Ovary (tissue), 3 donors: ENCODE results near the gene GABRR2.
"Not testable (repeated sequence)": the region's sequence is repeated elsewhere in the genome, so short reads cannot be mapped to it uniquely, and the experiment has no call there.

Source experiments
- EP300 ChIP-seq: sonication (generic); formaldehyde crosslinking; IDR thresholded peaks from one replicate; pipeline ENCODE4 v1.6.1; 2017; ENCODE audit warnings: antibody characterized with exemption
- POLR2A ChIP-seq: fragments of 450-650 bp; IDR thresholded peaks from one replicate; pipeline ENCODE4 v1.6.1; 2017; ENCODE audit warnings: antibody characterized with exemption, mild to moderate bottlenecking, moderate library complexity
- TF ChIP-seq, protein P1 (sequence below), 3 donors: fragments of 450-650 bp in 2 of 3; fragments of 200-600 bp in 1 of 3; IDR thresholded peaks; one replicate each; pipeline versions ENCODE4 v1.5.1 to v1.8.0; 2016 to 2022; ENCODE audit warnings: antibody characterized with exemption in 3 of 3, mild to moderate bottlenecking in 1 of 3
- donor health status: DM: no; HTN: no; CAD: no.

DNA sequence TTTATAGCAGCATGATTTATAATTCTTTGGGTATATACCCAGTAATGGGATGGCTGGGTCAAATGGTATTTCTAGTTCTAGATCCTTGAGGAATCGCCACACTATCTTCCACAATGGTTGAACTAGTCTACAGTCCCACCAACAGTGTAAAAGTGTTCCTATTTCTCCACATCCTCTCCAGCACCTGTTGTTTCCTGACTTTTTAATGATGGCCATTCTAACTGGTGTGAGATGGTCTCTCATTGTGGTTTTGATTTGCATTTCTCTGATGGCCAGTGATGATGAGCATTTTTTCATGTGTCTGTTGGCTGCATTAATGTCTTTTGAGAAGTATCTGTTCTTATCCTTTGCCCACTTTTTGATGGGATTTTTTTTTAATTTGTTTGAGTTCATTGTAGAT, 20.0 kb downstream of the GABRR2 start:
- TF ChIP-seq, protein P1, sequence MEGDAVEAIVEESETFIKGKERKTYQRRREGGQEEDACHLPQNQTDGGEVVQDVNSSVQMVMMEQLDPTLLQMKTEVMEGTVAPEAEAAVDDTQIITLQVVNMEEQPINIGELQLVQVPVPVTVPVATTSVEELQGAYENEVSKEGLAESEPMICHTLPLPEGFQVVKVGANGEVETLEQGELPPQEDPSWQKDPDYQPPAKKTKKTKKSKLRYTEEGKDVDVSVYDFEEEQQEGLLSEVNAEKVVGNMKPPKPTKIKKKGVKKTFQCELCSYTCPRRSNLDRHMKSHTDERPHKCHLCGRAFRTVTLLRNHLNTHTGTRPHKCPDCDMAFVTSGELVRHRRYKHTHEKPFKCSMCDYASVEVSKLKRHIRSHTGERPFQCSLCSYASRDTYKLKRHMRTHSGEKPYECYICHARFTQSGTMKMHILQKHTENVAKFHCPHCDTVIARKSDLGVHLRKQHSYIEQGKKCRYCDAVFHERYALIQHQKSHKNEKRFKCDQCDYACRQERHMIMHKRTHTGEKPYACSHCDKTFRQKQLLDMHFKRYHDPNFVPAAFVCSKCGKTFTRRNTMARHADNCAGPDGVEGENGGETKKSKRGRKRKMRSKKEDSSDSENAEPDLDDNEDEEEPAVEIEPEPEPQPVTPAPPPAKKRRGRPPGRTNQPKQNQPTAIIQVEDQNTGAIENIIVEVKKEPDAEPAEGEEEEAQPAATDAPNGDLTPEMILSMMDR (IDR thresholded peaks at IDR 0.05) = not testable (repeated sequence)
- TF ChIP-seq POLR2A, EP300: not testable (repeated sequence)
